Measurements from ENCODE around the gene FES.
"Not testable (repeated sequence)": the region's sequence is repeated elsewhere in the genome, so short reads cannot be mapped to it uniquely, and the experiment has no call there.

Gene FES

DNA sequence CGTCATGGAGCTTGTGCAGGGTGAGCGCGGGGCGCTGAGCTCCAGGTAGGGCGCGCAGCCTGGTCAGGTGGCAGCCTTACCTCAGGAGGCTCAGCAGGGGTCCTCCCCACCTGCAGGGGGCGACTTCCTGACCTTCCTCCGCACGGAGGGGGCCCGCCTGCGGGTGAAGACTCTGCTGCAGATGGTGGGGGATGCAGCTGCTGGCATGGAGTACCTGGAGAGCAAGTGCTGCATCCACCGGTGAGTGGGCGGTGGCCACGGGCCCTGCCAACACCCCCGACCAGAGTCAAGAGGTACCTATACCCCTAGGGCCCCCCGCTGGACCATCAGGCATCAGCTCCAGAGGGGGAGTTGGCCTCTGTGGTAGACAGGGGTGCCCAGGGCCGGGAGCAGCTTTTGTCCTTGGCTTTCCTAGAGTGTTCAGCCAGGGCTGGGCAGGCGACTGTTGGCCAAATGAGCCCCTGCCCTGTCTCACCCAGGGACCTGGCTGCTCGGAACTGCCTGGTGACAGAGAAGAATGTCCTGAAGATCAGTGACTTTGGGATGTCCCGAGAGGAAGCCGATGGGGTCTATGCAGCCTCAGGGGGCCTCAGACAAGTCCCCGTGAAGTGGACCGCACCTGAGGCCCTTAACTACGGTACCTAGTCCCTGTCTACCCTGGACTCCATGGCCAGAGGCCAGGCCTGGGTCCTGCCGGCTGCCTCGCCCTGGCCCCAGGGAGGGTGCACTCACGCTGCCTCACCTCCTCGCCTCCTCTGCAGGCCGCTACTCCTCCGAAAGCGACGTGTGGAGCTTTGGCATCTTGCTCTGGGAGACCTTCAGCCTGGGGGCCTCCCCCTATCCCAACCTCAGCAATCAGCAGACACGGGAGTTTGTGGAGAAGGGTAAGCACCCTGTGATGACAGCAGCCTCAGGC, 9.1 kb downstream of the FES start:
- DNase-seq = peak; percentile 64

DNA sequence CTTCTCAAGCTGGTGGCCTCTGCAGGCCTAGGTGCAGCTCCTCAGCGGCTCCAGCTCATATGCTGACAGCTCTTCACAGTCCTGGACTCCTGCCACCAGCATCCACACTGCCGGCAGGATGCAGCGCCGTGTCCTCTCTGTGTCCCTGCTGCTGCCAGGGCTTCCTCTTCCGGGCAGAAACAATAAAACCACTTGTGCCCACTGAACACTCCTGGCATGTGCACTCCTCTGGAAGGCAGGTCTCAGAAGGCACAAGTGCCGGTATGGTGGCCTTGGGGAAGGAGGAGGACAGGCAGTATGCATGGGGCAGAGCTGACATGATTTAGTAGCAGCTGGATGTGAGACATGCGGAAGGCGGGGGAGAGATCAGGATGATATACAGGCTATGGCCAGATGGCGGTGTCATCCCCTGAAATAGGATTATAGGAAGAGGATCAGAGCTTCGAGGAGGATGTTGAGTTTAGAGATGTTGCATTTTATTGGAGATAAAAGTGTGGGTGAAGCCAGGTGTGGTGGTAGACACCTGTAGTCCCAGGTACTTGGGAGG, 11.3 kb downstream of the FES start:
- DNase-seq = no peak

DNA sequence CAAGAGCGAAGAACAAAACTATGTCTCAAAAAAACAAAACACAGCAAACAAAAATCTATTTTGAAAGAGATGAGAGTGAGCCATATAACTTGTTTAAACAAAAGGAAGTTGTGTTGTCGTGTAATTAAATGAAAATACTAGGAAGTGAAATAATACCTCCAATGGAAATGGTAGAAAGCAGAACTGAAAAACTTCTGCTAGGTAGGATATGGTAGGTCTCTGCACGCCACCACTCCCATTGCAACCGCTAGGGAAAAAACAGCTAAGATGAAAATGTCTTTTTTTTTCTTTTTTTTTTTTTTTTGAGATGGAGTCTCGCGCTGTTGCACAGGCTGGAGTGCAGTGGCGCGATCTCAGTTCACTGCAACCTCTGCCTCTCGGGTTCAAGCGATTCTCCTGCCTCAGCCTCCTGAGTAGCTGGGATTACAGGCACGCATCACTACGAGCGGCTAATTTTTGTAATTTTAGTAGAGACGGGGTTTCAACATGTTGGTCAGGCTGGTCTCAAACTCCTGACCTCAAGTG, 12.9 kb downstream of the FES start:
- not testable (repeated sequence) for DNase-seq

DNA sequence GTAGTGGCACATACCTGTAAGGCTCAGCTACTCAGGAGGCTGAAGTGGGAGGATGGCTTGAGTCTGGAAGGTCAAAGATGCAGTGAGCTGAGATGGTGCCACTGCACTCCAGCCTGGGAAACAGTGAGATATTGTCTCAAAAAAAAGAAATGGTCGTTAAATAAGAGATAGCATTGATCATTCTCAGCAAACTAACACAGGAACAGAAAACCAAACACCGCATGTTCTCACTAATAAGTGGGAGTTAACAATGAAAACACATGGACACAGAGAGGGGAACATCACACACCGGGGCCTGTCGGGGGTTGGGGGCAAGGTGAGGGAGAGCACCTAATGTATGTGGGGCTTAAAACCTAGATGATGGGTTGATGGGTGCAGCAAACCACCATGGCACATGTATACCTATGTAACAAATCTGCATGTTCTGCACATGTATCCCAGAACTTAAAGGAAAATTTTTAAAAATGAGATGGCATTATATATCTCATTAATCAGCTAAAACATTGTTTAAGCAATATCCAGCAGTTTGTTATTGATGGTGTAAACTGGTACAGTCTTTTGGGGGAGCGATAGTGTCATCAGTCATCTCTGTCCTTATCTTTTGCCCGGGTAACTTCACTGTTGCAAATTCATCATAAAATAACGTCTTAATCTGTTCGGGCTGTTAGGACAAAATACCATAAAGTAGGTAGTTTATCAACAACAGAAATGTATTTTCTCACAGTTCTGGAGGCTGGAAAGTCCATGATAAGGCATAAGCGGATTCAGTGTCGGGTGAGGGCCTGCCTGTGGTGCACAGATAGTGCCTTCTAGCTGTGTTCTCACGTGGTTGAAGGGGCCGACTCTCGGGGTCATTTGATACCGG, 17.1 kb downstream of the FES start:
- no peak for DNase-seq

DNA sequence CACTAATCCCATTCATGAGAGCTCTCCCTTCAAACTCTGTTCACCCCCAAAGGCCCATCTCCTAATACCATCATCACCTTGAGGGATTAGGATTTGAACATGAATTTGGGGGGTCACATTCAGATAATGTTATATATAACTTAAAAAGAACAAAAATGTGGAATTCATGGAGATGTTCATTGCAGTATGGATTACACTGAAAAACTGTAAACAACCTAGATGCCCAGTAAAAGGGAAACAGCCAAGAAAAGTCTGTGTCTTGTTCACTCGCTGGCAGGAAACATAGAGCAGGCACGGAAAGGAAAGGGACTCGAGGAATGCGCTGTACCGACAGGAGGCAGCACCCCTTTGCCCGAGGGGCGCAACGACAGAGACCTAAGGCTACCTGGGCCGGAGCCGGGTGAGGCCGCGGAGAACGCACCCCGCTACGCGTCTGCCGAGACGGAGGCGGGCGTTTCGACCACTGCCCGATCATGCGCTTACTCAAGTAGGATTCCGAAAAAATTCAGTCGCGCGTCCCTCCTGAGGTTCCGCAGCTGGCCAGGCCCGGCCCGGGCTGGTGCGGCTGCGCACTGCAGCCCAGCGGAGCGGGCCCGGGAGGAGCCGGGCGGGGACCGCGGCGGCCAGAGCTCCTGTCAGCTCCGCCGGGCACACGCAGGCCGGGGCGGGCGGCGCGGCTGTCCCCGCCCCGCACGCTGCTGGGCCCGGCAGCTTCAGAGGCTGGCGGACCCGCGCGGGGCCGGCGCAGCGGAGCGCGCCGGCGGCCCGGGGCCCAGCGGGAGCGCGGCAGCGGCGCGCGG, 17.9 kb downstream of the FES start:
- peak; percentile 80 for DNase-seq

DNA sequence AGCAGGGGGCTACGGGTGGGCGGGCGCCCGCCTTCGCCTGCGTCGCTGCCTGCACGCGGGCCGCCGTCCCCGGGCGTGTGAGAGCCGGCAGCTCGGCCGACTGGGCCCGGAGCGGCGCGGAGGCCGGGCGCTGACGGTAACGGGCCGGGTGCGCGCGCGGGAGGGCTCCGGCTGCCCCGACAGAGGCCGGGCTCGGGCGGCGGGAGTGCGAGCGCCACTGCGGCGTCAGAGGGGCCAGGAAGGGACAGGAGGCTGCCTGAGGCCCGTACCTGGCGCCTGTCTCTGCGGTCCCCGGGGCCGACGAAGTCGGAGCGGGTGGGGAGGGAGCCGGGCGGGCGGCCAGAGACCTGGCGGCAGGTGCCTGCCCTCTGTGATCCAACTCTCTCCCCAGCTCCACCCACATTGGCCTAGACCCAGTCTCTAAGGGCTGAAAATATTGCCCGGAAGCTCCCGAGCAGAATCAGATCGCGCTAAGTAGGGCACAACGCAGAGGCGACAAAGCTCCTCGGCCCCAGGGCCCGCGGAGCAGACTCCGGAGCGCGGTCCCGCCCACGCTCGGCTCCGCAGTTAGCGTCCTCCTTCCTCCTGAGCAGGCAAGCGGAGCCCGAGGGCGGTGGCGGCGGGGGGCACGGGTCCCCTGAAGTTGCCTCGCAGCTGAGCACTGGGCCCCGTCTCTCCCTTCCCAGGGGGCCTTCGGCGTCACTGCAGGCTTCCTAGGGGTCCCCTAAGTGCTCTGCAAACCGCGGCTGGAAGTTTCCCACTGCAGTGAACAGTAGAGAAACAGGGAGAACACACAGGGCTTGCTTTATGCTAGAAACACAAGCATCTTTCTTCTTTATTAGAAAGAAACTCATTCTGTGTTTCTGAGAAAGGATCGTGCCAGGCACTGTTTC, 18.8 kb downstream of the FES start, which contains the start of gene MAN2A2:
TSS of gene MAN2A2 (plus strand) at position 463 of the 893 bp plus-strand sequence. CDS start 906 bp downstream, outside the sequence.
- peak; percentile 87 for DNase-seq

DNA sequence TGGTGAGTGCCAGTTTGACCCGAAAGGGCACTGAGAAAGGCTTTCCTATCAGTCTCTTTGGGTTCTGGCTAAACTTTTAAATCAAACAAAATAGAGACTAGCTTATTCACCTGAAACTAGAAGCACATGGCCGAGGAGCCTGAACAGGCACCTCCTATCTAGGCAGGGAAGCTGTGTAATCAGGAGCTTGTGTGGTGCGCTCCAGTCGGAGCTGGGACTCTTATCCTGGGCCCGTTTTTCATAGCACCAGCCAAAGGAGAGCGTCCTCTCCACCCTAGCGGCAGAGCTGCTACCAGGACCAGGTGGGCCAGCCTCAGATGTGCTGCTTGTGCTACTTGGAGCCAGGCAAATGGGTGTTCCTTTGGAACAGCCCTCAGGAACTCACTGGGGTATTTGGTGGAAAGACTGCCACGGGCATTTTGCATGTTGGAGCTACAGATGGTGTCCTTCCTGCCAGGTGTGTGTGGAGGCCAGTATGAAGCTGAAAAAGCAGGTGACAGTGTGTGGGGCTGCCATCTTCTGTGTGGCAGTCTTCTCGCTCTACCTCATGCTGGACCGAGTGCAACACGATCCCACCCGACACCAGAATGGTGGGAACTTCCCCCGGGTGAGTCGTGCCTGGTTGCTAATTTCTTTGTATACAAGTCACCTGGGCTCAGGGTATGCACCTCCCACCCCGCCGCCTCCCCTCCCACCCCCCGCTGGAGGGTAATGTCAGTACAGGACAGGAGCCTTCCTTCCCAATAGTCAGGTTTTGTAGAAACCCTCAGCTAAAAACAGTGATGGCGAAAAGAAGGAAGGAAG, 19.6 kb downstream of the FES start:
- DNase-seq = no peak

DNA sequence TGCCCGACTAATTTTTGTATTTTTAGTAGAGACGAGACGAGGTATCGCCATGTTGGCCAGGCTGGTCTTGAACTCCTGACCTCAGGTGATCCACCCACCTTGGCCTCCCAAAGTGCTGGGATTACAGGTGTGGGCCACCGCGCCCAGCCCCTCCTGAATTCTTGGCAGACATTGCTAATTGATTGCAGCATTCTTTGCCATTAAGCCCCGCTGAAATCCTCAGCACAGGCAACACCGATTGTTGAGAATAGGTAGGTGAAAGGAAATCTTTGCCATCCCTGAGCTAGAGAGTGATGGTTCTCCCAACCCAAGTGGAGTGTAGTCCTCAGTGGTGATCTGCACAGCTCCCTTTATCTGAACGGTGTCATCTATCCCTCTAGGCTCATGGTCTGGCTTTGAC, 20.4 kb downstream of the FES start:
- no peak for DNase-seq

DNA sequence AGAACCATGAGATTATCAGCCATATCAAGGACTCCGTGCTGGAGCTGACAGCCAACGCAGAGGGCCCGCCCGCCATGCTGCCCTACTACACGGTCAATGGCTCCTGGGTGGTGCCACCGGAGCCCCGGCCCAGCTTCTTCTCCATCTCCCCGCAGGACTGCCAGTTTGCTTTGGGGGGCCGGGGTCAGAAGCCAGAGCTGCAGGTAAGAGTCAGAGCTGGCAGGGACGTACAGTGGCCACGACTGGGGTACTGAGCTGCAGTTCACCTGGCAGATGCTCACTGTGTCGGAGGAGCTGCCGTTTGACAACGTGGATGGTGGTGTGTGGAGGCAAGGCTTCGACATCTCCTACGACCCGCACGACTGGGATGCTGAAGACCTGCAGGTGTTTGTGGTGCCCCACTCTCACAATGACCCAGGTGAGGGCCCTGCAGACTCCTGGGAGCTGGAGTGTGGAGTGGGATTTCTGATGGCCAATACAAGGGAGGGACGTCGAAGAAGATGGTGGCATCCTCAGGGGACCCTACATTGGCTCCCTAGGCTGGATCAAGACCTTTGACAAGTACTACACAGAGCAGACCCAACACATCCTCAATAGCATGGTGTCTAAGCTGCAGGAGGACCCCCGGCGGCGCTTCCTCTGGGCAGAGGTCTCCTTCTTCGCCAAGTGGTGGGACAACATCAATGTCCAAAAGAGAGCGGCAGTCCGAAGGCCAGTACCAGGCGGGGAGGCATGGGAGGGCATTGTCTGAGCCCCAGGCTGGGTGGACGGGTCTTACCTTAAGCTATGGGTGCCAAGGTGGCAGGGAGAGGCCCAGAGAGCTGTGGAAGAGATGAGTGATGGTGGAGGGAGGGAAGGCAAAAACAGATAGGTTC, 21.2 kb downstream of the FES start:
- DNase-seq = no peak

DNA sequence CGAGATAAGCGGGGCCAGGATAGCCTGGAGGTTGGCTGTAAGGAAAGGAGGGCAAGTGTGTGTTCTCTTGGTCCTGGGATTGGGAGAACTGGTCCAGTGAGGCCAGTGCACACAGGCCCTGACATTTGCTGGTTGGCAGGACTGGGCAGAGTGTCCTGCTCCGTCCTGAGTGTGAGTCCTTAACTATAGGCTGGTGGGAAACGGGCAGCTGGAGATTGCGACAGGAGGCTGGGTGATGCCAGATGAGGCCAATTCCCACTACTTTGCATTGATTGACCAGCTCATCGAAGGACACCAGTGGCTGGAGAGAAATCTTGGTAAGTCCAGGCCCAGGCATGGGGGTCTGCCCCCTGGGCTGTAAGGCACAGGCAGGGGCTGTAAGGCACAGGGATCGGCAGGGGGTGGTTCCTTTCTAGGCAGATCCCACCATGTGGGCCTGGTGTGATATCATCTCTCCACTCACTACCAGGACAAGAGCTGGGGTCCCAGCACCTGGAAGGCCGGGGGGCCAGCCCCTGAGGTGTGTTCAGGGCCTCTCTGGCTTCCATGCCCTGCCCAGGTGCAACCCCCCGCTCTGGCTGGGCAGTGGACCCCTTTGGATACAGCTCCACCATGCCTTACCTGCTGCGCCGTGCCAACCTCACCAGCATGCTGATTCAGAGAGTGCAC, 22.0 kb downstream of the FES start:
- no peak for DNase-seq

DNA sequence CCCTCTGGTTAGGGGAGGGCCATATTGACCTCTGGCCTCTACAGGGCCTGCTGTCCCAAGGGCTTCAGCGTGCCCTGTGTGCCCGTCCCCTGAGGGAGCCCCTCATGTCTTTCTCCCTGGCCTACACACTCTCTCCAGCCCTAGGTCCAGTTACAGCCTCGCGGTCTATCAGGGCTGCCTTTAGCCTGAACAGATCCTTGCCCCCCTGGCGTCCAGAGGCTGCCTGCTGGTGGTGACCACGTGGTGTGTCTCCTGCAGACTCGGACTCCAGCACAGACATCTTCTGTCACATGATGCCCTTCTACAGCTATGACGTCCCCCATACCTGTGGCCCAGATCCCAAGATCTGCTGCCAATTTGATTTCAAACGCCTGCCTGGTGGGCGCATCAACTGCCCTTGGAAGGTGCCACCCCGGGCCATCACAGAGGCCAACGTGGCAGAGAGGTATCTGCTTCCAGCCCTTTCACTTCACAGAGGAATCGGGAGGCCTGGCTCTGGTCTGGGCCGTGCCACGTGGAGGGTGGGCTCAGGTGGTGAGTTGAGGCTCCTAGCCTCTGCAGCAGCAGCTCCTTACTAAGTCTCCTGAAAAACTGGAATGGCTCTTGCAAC, 22.9 kb downstream of the FES start:
- no peak for DNase-seq

DNA sequence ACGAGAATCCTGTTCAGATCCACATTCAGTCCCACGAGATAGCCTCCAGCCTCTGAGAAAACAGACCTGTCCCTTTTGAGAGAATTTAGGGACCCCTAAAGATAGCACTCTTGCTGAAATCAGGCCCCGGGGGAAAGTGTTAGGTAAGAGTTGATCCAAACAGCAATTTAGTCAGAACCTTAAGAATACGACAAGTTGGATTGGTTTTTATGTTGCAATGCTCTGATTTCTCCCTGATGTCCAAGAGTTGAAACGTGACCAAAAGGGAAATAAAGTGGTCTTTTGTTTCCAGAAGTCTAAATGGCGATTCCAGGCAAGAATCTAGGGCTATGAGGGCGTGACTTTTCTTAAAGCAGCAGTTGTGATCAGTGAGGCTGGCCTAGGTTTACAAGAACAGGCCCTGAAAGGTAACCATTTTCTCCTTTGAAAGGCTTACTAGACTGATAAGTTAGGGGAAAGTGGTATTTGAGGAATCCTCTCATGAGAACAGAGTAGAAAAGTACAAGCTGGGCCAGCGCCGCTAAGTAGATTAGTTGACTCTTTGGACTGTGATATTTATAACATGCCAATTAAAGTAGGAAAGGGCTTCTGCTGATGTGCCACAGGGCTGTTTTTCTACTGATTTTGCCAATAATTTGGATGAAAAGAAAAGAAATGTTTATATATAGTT, 23.7 kb downstream of the FES start:
- no peak for DNase-seq

DNA sequence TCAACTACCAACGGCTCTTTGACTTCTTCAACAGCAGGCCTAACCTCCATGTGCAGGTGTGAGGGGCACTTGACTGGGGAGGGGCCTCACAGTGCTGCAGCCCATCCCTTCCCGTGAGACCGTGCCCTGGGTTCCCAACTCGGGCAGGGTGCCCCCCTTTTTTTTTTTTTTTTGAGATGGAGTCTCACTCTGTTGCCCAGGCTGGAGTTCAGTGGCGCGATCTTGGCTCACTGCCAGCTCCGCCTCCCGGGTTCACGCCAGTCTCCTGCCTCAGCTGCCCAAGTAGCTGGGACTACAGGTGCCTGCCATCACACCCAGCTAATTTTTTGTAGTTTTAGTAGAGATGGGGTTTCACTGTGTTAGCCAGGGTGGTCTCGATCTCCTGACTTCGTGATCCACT, 25.1 kb downstream of the FES start:
- DNase-seq = not testable (repeated sequence)

DNA sequence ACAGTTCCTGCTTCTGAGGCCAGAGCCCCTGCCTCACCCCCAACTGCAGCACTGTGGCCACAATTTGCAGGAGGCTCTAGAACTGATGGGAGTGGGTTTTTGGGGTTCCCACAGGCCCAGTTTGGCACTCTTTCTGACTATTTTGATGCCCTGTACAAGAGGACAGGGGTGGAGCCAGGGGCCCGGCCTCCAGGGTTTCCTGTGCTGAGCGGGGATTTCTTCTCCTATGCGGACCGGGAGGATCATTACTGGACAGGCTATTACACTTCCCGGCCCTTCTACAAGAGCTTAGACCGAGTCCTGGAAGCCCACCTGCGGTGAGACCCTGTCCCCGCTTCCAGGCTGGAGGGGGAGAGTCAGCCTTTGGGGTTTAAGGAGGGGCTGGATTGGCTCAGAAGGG, 25.7 kb downstream of the FES start:
- DNase-seq = no peak

DNA sequence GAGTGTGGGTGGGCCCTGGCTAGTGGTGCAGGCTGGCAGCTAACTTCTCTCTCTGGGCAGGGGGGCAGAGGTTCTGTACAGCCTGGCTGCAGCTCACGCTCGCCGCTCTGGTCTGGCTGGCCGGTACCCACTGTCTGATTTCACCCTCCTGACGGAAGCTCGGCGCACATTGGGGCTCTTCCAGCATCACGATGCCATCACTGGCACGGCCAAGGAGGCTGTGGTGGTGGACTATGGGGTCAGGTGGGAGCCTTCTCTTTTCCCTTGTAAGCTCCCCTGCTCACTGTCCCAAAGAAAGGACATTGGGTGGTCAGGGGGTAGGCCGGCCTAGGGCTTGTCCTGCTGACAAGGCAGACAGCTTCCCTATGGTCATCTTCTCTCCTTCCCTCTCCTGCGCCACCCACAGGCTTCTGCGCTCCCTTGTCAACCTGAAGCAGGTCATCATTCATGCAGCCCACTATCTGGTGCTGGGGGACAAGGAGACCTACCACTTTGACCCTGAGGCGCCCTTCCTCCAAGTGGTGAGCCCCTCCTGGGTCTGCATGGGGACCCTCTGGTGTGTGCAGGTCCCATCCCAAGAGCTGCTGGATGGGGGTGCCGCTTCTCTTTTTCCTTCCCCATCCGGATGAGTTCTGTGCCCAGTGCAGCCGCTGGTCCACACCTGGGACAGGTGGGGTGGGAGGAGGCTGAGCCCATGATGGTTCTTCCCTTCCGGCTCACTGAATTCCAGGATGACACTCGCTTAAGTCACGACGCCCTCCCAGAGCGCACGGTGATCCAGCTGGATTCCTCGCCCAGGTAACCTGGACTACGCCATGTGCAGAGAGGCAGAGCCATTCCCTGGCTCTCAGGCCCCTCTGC, 26.4 kb downstream of the FES start:
- DNase-seq = no peak

DNA sequence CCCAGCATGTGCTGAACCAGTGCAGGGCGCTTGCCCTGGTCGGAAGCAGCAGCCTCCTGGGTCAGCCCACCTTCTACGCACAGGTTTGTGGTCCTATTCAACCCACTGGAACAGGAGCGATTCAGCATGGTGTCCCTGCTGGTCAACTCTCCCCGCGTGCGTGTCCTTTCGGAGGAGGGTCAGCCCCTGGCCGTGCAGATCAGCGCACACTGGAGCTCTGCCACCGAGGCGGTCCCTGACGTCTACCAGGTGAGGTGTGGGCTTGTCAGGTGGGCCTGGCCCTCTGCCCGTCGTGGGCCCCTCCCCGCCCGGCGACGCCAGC, 27.0 kb downstream of the FES start:
- no peak for DNase-seq
